SU-DHL-6 (cell line): ENCODE measurements around the gene MYO1D.

Experiments used
- H2AFZ ChIP-seq: fragments of 200-600 bp; sonication (generic); 2 replicates; pipeline ENCODE4 v1.6.1; 2014; ENCODE audit warnings: low read depth, mild to moderate bottlenecking, moderate library complexity, mixed read lengths, antibody characterized with exemption, low read length; ENCODE audit not compliant: severe bottlenecking
- H3F3A ChIP-seq: fragments of 200-600 bp; shearing (Covaris generic); 2 replicates; pipeline ENCODE4 v1.6.0; 2016; ENCODE audit warnings: antibody characterized with exemption, mild to moderate bottlenecking; ENCODE audit not compliant: insufficient read depth
- H3K27ac ChIP-seq: fragments of 200-600 bp; sonication (generic); 2 replicates; pipeline ENCODE4 v1.5.1; 2016; ENCODE audit warnings: low read depth, mild to moderate bottlenecking, low read length, moderate library complexity, mixed read lengths
- H3K27me3 ChIP-seq: fragments of 200-600 bp; sonication (generic), shearing (Covaris generic); 2 replicates; pipeline ENCODE4 v1.6.0; 2014; ENCODE audit warnings: mild to moderate bottlenecking, low read length
- H3K36me3 ChIP-seq: fragments of 200-600 bp; sonication (generic); 2 replicates; pipeline ENCODE4 v1.6.1; 2014; ENCODE audit warnings: mild to moderate bottlenecking, low read length, mixed read lengths
- H3K4me2 ChIP-seq: fragments of 300-600, 200-600 bp; shearing (Covaris generic), sonication (generic); 2 replicates; pipeline ENCODE4 v1.6.0; 2014; ENCODE audit warnings: low read length, low read depth, mild to moderate bottlenecking; ENCODE audit not compliant: poor library complexity, severe bottlenecking
- H3K4me3 ChIP-seq: fragments of 200-600 bp; sonication (generic); 2 replicates; pipeline ENCODE4 v1.5.1; 2014; ENCODE audit warnings: antibody characterized with exemption, low read length, mild to moderate bottlenecking, mixed read lengths; ENCODE audit not compliant: insufficient read depth, poor library complexity, severe bottlenecking
- H3K79me2 ChIP-seq: fragments of 200-600 bp; sonication (generic); 2 replicates; pipeline ENCODE4 v1.6.1; 2014; ENCODE audit warnings: mild to moderate bottlenecking, low read length, moderate library complexity; ENCODE audit not compliant: insufficient read depth
- H3K9ac ChIP-seq: fragments of 200-600 bp; sonication (generic); 2 replicates; pipeline ENCODE4 v1.7.0; 2014; ENCODE audit warnings: mild to moderate bottlenecking, low read length
- H3K9me2 ChIP-seq: fragments of 200-600 bp; sonication (generic); replicated peaks from 2 replicates; pipeline ENCODE4 v1.6.1; 2014; ENCODE audit warnings: low read length; ENCODE audit not compliant: insufficient read depth
- H3K9me3 ChIP-seq: fragments of 200-600 bp; sonication (generic); 2 replicates; pipeline ENCODE4 v1.6.1; 2014; ENCODE audit warnings: low read length, mixed read lengths; ENCODE audit not compliant: insufficient read depth
- H4K20me1 ChIP-seq: fragments of 200-600 bp; sonication (generic); 2 replicates; pipeline ENCODE4 v1.6.1; 2014; ENCODE audit warnings: low read depth, mild to moderate bottlenecking, antibody characterized with exemption, low read length, moderate library complexity, mixed read lengths
- EZH2phosphoT487 ChIP-seq: fragments of 200-600 bp; sonication (generic), shearing (Covaris generic); conservative IDR thresholded peaks from 2 replicates; pipeline ENCODE4 v1.6.1; 2018; ENCODE audit warnings: mild to moderate bottlenecking, antibody characterized with exemption, low read length, moderate library complexity, mixed read lengths
- TF ChIP-seq, protein P1 (sequence below): fragments of 200-600 bp; sonication (generic); IDR thresholded peaks from one replicate; pipeline ENCODE4 v1.5.1; 2017; ENCODE audit warnings: antibody characterized with exemption, mild to moderate bottlenecking, low read length, moderate library complexity; ENCODE audit not compliant: insufficient read depth, poor library complexity, severe bottlenecking

The MYO1D gene

DNA sequence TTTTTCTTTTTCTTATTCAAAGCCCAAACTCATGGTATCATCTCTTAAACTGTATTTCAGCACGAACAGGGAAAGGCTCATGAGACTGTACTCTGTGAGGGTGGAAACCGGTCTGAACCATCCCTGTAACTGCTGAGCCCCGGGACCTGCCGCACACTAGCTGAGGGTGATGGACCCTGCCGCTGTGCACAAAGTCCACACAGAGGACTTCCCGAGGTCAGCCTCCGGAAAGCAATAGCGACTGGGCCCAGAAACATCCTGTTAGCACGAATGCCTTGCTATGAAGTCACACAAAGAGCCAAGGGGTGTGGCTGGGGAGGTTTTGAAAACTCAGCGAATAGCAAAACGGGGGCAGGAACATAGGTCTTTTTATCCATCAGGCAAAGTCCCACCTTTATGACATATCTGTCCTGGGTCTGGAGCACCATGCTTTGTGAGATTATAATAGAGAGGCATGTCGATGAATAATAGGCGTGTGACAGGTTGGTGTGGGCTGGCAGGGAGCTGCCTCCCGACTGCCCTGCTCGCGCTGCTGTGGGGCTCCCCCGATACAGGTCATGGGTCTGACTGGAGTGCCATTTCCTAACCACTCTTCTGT lies 356.7 kb downstream of the MYO1D start:
- Histone ChIP-seq H3K36me3 (no peaks in the 10 kb centered on the region), H3K27ac (no peak overlapping the region), H3K4me2 (peak overlapping the region; percentile 86), H3K9ac (peak overlapping the region; percentile 36; the same call in 1 of the 2 replicates), H3K9me2 (no peaks in the 10 kb centered on the region), H4K20me1 (no peaks in the 10 kb centered on the region), H3K4me3 (no peak overlapping the region), H3F3A (peaks cover 10% of the 10 kb centered on the region), H3K79me2 (no peaks in the 10 kb centered on the region), H3K27me3 (no peaks in the 10 kb centered on the region), H2AFZ (no peak overlapping the region), H3K9me3 (no peaks in the 10 kb centered on the region)
- TF ChIP-seq, protein P1, sequence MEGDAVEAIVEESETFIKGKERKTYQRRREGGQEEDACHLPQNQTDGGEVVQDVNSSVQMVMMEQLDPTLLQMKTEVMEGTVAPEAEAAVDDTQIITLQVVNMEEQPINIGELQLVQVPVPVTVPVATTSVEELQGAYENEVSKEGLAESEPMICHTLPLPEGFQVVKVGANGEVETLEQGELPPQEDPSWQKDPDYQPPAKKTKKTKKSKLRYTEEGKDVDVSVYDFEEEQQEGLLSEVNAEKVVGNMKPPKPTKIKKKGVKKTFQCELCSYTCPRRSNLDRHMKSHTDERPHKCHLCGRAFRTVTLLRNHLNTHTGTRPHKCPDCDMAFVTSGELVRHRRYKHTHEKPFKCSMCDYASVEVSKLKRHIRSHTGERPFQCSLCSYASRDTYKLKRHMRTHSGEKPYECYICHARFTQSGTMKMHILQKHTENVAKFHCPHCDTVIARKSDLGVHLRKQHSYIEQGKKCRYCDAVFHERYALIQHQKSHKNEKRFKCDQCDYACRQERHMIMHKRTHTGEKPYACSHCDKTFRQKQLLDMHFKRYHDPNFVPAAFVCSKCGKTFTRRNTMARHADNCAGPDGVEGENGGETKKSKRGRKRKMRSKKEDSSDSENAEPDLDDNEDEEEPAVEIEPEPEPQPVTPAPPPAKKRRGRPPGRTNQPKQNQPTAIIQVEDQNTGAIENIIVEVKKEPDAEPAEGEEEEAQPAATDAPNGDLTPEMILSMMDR, result no peak

DNA sequence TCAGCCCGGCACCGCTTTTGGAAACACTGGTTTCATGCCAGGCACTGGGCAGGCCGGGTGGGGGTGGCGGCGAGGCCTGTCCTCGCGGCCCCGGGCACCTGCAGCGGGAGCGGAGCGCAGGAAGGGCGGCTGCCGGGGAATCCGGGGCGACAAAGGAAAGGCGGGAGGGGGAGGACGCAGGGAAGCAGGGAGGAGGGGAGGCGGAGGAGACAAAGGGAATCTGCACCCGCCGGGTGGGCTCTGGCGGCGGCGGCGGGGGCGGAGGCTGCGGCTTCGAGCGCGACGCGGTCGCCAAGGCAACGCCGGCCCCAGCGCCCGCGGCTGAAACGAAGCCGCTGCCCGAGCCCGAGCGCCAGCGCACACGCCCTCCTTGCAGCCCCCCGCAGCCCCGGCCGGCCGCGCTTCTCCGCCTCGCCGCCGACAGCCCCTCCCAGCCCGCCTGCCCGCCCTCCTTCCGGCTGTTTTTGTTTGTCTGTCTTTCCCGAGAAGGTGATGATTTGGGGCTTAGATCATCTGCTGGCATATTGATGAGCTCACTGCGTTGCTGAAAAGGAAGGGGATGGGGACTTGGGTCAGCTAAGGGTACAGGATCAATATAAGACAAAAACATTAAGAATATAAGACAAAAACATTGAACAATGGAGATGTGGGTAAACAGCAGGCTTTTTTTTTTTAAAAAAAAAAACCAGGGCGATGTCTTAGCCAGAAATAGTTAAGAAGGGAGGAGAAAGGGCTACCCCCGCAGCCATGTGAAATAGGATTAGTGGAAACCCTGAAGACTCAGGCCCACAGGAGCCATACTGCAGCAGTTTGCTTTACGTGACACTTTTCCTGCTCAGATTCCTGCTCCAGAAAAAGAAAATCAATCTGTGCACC lies 357.5 kb downstream of the MYO1D start:
- peak overlapping the region; percentile 86 for H3K4me2 ChIP-seq
- H3K9ac ChIP-seq, result peak overlapping the region; percentile 36; the same call in 1 of the 2 replicates
- H3K36me3 ChIP-seq, result no peaks in the 10 kb centered on the region
- H3K79me2 ChIP-seq, result no peaks in the 10 kb centered on the region
- no peaks in the 10 kb centered on the region for H3K27me3 ChIP-seq
- no peak overlapping the region for H3K27ac ChIP-seq
- TF ChIP-seq, protein P1, result no peak
- TF ChIP-seq EZH2phosphoT487, result no peak
- peak overlapping the region; percentile 61 for H2AFZ ChIP-seq
- H3K9me2 ChIP-seq, result no peaks in the 10 kb centered on the region
- H3K4me3 ChIP-seq, result peak overlapping the region; percentile 46
- H3F3A ChIP-seq, result peaks cover 10% of the 10 kb centered on the region
- H4K20me1 ChIP-seq, result no peaks in the 10 kb centered on the region
- H3K9me3 ChIP-seq, result no peaks in the 10 kb centered on the region

DNA sequence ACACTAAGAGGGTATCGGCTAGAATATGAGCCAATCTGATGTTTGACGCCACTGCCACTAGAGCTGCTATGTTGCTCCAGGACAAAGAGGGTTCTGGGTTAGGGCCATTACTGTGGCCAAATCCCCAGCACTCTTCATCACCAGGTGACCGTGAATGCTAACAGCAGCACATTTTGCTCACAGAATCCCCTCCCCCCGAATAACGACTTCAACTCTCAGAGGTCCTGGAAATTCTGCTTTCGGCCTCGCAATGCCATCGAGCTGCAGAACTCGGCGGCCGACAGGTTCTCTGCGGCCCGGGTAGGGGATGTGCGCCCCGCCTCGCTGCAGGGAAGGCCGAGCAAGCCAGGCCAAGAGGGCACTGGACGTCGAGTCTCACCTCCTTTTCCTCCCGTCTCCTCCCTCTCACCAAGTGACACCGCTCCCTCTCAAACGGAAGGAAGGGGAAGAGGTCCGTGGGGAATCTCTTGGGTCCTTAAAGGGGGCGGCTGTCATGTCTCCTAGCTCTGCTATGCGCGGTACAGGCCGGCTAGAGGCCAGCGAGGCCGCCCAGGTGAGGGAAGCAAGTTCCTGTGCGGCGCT lies 358.2 kb downstream of the MYO1D start:
- Histone ChIP-seq H3F3A (peaks cover 6% of the 10 kb centered on the region), H3K9me3 (no peaks in the 10 kb centered on the region), H3K4me2 (peak overlapping the region; percentile 86), H4K20me1 (no peaks in the 10 kb centered on the region), H3K9ac (peak overlapping the region; percentile 36; the same call in 1 of the 2 replicates), H3K36me3 (no peaks in the 10 kb centered on the region), H3K9me2 (no peaks in the 10 kb centered on the region), H3K27ac (no peak overlapping the region), H3K27me3 (no peaks in the 10 kb centered on the region), H3K79me2 (no peaks in the 10 kb centered on the region), H2AFZ (no peak overlapping the region), H3K4me3 (no peak overlapping the region)
- no peak for TF ChIP-seq EZH2phosphoT487
- TF ChIP-seq, protein P1, result no peak
